Measurements from ENCODE around the gene ZNF519. TPM values are rescaled to one million over a fixed set of nuclear protein-coding genes. Genes with fewer than 3 reads are reported as not detected.
A peak's percentile ranks its signal among the peaks of the same experiment; 100 is the strongest.
"Not testable (repeated sequence)": the region's sequence is repeated elsewhere in the genome, so short reads cannot be mapped to it uniquely, and the experiment has no call there.

ZNF519 gene
- total RNA-seq (2014; rRNA removed; shearing (Covaris generic)), result 5.6 and 10.5 TPM in 2 replicates

GRCh38 chr18:14132271-14132700, at the start of gene ZNF519:
Gene ZNF519 (minus strand): TSS chr18:14132435. CDS start chr18:14132277, 158 bp downstream.
- H3K36me3 ChIP-seq; H3K27ac ChIP-seq; H3K4me1 ChIP-seq (replicated peaks); H3K9me3 ChIP-seq (replicated peaks); H3K27me3 ChIP-seq (replicated peaks): not testable (repeated sequence)
- peak; percentile 80 to 91 for DNase-seq (ENCODE audit: low read depth in 1 of 2, low spot score in 2 of 2)
- peak within 1 kb of the TSS; percentile 46 for H3K4me3 ChIP-seq

- H3K27ac ChIP-seq, result no peak overlapping the region
- no peaks in the 10 kb centered on the region for H3K36me3 ChIP-seq
- no peak for DNase-seq (ENCODE audit: low read depth in 1 of 2, low spot score in 2 of 2)
- no peak overlapping the region for H3K4me3 ChIP-seq
- H3K4me1 ChIP-seq (replicated peaks), result no peaks in the 10 kb centered on the region
- no peaks in the 10 kb centered on the region for H3K27me3 ChIP-seq (replicated peaks)
- no peaks in the 10 kb centered on the region for H3K9me3 ChIP-seq (replicated peaks)
These were observed 47.1 kb upstream of the ZNF519 start for GRCh38 chr18:14179306-14179705.

- H3K4me1 ChIP-seq (replicated peaks); H3K27ac ChIP-seq; H3K36me3 ChIP-seq; H3K4me3 ChIP-seq; H3K9me3 ChIP-seq (replicated peaks); H3K27me3 ChIP-seq (replicated peaks): not testable (repeated sequence)
- peak in 1 of 2 experiments; percentile 31 for DNase-seq (ENCODE audit: low read depth in 1 of 2, low spot score in 2 of 2)
These were observed 46.3 kb upstream of the ZNF519 start for GRCh38 chr18:14178321-14179196.

- not testable (repeated sequence) for H3K27ac ChIP-seq; H3K4me3 ChIP-seq; H3K4me1 ChIP-seq (replicated peaks); H3K27me3 ChIP-seq (replicated peaks); H3K36me3 ChIP-seq; H3K9me3 ChIP-seq (replicated peaks); DNase-seq (ENCODE audit: low read depth in 1 of 2, low spot score in 2 of 2)
These were observed 45.5 kb upstream of the ZNF519 start for GRCh38 chr18:14177540-14178320.

GRCh38 chr18:14175404-14175803, 43.2 kb upstream of the ZNF519 start:
- not testable (repeated sequence) for H3K27ac ChIP-seq; H3K36me3 ChIP-seq; H3K4me3 ChIP-seq; H3K9me3 ChIP-seq (replicated peaks); H3K27me3 ChIP-seq (replicated peaks); DNase-seq (ENCODE audit: low read depth in 1 of 2, low spot score in 2 of 2); H3K4me1 ChIP-seq (replicated peaks)

GRCh38 chr18:14174706-14175085, 42.5 kb upstream of the ZNF519 start:
- DNase-seq (ENCODE audit: low read depth in 1 of 2, low spot score in 2 of 2), result no peak
- Histone ChIP-seq H3K27me3 (replicated peaks) (no peaks in the 10 kb centered on the region), H3K4me1 (replicated peaks) (no peaks in the 10 kb centered on the region), H3K27ac (no peak overlapping the region), H3K9me3 (replicated peaks) (no peaks in the 10 kb centered on the region), H3K36me3 (no peaks in the 10 kb centered on the region), H3K4me3 (no peak overlapping the region)

GRCh38 chr18:14174002-14174705, 41.9 kb upstream of the ZNF519 start:
- H3K4me1 ChIP-seq (replicated peaks); H3K4me3 ChIP-seq; H3K9me3 ChIP-seq (replicated peaks): not testable (repeated sequence)

GRCh38 chr18:14173116-14173951, 41.1 kb upstream of the ZNF519 start:
- H3K36me3 ChIP-seq; H3K27me3 ChIP-seq (replicated peaks); H3K4me3 ChIP-seq; DNase-seq (ENCODE audit: low read depth in 1 of 2, low spot score in 2 of 2); H3K9me3 ChIP-seq (replicated peaks); H3K27ac ChIP-seq; H3K4me1 ChIP-seq (replicated peaks): not testable (repeated sequence)

More at GRCh38 chr18:14174002-14174705, 41.9 kb upstream of the ZNF519 start:
- H3K27ac ChIP-seq; H3K27me3 ChIP-seq (replicated peaks); DNase-seq (ENCODE audit: low read depth in 1 of 2, low spot score in 2 of 2); H3K36me3 ChIP-seq: not testable (repeated sequence)

GRCh38 chr18:14172142-14173115, 40.2 kb upstream of the ZNF519 start:
- not testable (repeated sequence) for H3K27me3 ChIP-seq (replicated peaks); H3K27ac ChIP-seq; DNase-seq (ENCODE audit: low read depth in 1 of 2, low spot score in 2 of 2); H3K4me1 ChIP-seq (replicated peaks); H3K36me3 ChIP-seq; H3K4me3 ChIP-seq; H3K9me3 ChIP-seq (replicated peaks)

GRCh38 chr18:14171301-14172141, 39.3 kb upstream of the ZNF519 start:
- H3K4me1 ChIP-seq (replicated peaks); DNase-seq (ENCODE audit: low read depth in 1 of 2, low spot score in 2 of 2): not testable (repeated sequence)

GRCh38 chr18:14170367-14171036, 38.3 kb upstream of the ZNF519 start:
- not testable (repeated sequence) for H3K36me3 ChIP-seq; H3K27ac ChIP-seq; H3K9me3 ChIP-seq (replicated peaks); H3K27me3 ChIP-seq (replicated peaks); DNase-seq (ENCODE audit: low read depth in 1 of 2, low spot score in 2 of 2); H3K4me1 ChIP-seq (replicated peaks); H3K4me3 ChIP-seq

More at GRCh38 chr18:14171301-14172141, 39.3 kb upstream of the ZNF519 start:
- not testable (repeated sequence) for H3K36me3 ChIP-seq; H3K27me3 ChIP-seq (replicated peaks); H3K27ac ChIP-seq; H3K9me3 ChIP-seq (replicated peaks); H3K4me3 ChIP-seq

All from SJSA1 (cell line).